Motor neuron (in vitro differentiated cells): ENCODE measurements around the gene DOCK10. TPM values are rescaled to one million over a fixed set of nuclear protein-coding genes. Genes with fewer than 3 reads are reported as not detected.
A peak's percentile ranks its signal among the peaks of the same experiment; 100 is the strongest.

Source experiments
- ATAC-seq, 8 experiments: fragments of 200-7000 bp; cut with Tn5 transposase; replicated peaks in 6 of 8; 2 replicates each; pipeline ENCODE4 v1.8.0; 2021; ENCODE audit warnings: mild to moderate bottlenecking in 8 of 8, moderate library complexity in 8 of 8
- H3K27ac ChIP-seq, 2 donors: fragments of 250-450 bp; sonication (Bioruptor Pico); 2 replicates each; pipeline ENCODE4 v1.9.0; 2021; ENCODE audit warnings: antibody characterized with exemption in 2 of 2, mild to moderate bottlenecking in 2 of 2, moderate library complexity in 1 of 2
- H3K4me1 ChIP-seq, 2 donors: fragments of 250-450 bp; sonication (Bioruptor Pico); replicated peaks in 1 of 2; 2 replicates each; pipeline ENCODE4 v1.6.1; 2021; ENCODE audit warnings: antibody characterized with exemption in 2 of 2, mild to moderate bottlenecking in 2 of 2, moderate library complexity in 1 of 2
- H3K4me3 ChIP-seq, 5 donors: fragments of 250-450 bp; sonication (Bioruptor Pico); 2 replicates each; pipeline ENCODE4 v1.9.0; 2021; ENCODE audit warnings: antibody characterized with exemption in 5 of 5, mild to moderate bottlenecking in 5 of 5, moderate library complexity in 4 of 5
- WGBS, 10 experiments: fragments of 450-650 bp; shearing (Covaris generic); methylation state at CpG; one replicate each; pipeline ENCODE4 v1.0.0; 2022; 5-methylcytosine and 5-hydroxymethylcytosine counted together
- in situ Hi-C, 9 experiments: fragments of 400-800 bp; cut with MboI; loops; one replicate each; pipeline ENCODE4 v1.15.0; 2021; ENCODE audit warnings: low sequenced_read_pairs in 9 of 9, low pct_unique_long_range_greater_than_20kb in 2 of 9; ENCODE audit not compliant: unreplicated experiment in 9 of 9
- total RNA-seq, 8 experiments: library from RNA; unstranded; fragments of 300-600 nt; gene quantifications; 2 replicates each; pipeline versions ENCODE4 v1.2.3 to v1.2.4, GENCODE V29; 2022

DOCK10 gene
- total RNA-seq, 8 experiments from 2014 or later: 1.7 to 151 (median 5.2) TPM

DNA sequence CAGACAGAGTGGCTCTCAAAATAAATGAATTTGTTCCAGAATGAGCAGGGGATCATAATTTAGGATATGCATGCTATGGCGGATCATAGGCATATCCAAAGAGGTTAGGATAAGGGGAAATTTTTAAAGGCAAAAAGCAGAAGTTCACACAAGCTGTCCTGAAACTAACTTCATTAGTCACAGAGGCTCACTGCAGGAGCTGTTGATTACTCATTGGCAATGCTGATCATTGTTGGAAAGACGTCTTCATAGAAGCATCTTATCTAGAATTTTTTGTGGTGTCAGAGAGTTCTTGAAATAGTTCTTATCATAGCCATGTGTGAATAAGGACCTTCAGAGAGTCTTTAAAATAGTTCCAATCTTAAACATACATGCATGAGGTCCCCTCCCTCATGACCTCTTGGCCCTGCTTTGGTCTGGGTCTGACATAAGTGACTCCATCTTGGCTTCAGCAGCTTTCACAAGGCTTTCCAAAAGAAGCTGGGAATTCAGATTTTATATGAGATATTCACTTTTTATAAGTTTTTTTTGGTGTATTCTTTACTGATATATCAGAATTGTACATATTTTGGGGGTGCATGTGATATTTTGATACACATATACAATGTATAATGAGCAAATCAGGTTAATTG is 318.6 kb downstream of the DOCK10 start:
- in situ Hi-C loops: no loop called here
- no peak for ATAC-seq
- Histone ChIP-seq H3K27ac (no peak overlapping the region), H3K4me1 (peaks cover 0 to 16% of the 10 kb centered on the region in 2 donors), H3K4me3 (no peak overlapping the region)
- 0 to 100% (median 82%) methylated on average over 1 to 2 of the region's 2 CpGs; no CpG with 5 or more reads in 2 of the 10 experiments for WGBS, 10 experiments

- in situ Hi-C loops: no loop called here
- 63 to 90% (median 85%) methylated on average over 1 to 4 of the region's 4 CpGs; no CpG with 5 or more reads in 4 of the 10 experiments for WGBS, 10 experiments
- H3K27ac ChIP-seq: no peak overlapping the region
- ATAC-seq: peak in 4 of 8 experiments; percentile 14 to 34 (median 26)
- H3K4me3 ChIP-seq: no peak overlapping the region
- H3K4me1 ChIP-seq: peaks cover 0 to 16% of the 10 kb centered on the region in 2 donors
These were observed 319.5 kb downstream of the DOCK10 start for GRCh38 chr2:224722770-224723169.

- Histone ChIP-seq H3K4me3 (no peak overlapping the region), H3K27ac (no peak overlapping the region), H3K4me1 (peaks cover 0 to 16% of the 10 kb centered on the region in 2 donors)
- in situ Hi-C loops: no loop called here
- WGBS, 10 experiments: 45 to 92% (median 83%) methylated on average over 1 to 3 of the region's 3 CpGs; no CpG with 5 or more reads in 4 of the 10 experiments
- peak in 5 of 8 experiments; percentile 16 to 74 (median 32) for ATAC-seq
These were observed 320.0 kb downstream of the DOCK10 start for GRCh38 chr2:224722250-224722649.

GRCh38 chr2:224716921-224717320 is 325.3 kb downstream of the DOCK10 start:
- Histone ChIP-seq H3K4me3 (no peak overlapping the region), H3K27ac (no peak overlapping the region), H3K4me1 (peaks cover 0 to 6% of the 10 kb centered on the region in 2 donors)
- ATAC-seq: no peak
- in situ Hi-C loops: no loop called here
- 35 to 100% (median 85%) methylated on average over 1 to 2 of the region's 2 CpGs for WGBS, 10 experiments

- 60 to 100% (median 96%) methylated on average over 1 to 5 of the region's 5 CpGs; no CpG with 5 or more reads in 3 of the 10 experiments for WGBS, 10 experiments
- in situ Hi-C loops: no loop called here
- Histone ChIP-seq H3K4me3 (no peak within 1 kb of the TSS), H3K4me1 (peaks cover 0 to 12% of the 10 kb centered on the region in 2 donors), H3K27ac (no peak within 1 kb of the TSS)
- ATAC-seq: no peak
These were observed 326.1 kb downstream of the DOCK10 start, which contains the start of gene CCDC195 for GRCh38 chr2:224716201-224716600. Gene CCDC195, minus strand, starts transcription at chr2:224716365. Its CDS starts 0 bp downstream, at chr2:224716365.
